ENCODE data around the gene TRDN.

TRDN gene, protein sequence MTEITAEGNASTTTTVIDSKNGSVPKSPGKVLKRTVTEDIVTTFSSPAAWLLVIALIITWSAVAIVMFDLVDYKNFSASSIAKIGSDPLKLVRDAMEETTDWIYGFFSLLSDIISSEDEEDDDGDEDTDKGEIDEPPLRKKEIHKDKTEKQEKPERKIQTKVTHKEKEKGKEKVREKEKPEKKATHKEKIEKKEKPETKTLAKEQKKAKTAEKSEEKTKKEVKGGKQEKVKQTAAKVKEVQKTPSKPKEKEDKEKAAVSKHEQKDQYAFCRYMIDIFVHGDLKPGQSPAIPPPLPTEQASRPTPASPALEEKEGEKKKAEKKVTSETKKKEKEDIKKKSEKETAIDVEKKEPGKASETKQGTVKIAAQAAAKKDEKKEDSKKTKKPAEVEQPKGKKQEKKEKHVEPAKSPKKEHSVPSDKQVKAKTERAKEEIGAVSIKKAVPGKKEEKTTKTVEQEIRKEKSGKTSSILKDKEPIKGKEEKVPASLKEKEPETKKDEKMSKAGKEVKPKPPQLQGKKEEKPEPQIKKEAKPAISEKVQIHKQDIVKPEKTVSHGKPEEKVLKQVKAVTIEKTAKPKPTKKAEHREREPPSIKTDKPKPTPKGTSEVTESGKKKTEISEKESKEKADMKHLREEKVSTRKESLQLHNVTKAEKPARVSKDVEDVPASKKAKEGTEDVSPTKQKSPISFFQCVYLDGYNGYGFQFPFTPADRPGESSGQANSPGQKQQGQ

DNA sequence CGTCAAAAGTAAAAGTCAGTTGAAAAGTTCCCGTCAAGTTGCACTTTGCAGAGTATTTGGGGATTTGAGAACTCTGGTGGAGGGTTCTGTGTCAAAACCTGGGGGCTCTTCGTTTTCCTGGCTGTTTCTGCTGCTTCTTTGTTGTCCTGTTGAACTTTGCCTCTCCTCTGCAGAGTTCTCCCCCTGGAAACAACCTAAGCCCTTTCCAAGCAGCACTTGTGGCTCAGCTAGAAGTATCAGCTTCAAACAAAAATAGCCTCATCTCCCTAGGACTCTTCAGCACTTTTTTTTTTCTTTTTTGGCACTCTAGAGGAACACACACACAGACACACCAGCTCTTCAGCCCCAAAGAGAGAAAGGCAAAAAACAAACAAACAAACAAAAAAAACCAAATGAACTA lies at the start of gene TRDN:
Gene TRDN, minus strand, starts transcription at position 169 of the 400 bp plus-strand sequence. CDS start 175 bp downstream, outside the sequence.
- no peak for DNase-seq

DNA sequence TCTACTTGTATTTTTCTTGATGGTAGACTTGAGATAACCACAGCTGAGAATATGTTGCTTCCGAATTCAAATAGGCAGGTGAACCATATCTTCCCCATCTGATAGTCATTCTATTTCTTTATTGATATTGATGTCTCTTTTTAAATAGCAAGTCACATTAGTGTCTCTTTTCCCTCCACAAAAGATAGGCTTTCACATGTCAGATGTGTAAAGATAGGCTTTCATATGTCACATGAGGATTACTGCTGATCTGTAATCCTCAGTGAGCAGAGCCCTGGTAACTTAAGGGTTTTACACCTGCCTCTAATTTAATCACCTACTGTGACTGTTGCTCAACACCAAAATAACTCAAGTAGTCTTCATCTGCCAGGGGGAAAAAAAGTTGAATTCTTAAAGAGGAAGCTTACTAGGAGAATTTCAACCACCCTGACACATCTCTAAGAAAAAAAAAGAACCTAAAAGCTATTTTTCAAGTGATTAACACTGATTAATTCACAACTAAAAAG lies 45.3 kb upstream of the TRDN start:
- DNase-seq = no peak

DNA sequence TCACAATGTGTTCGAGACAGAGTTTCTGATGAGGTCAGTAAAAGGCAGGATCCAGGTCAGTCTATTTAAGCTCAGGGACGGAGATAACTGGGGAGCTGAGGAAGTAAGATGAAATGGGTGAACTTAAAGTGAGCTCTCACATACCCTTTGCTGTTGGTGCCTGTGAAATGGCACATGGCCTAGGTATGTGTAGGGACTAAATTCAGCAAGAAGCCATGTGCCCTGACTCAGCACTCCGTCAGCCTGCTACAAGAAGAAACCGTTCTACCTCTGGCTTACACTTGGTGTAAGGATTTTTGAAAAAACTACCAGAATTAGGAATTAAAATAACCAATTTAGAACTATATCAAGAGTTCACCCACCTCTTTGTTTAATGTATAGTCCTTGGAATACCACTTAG lies 41.1 kb upstream of the TRDN start:
- DNase-seq = no peak

DNA sequence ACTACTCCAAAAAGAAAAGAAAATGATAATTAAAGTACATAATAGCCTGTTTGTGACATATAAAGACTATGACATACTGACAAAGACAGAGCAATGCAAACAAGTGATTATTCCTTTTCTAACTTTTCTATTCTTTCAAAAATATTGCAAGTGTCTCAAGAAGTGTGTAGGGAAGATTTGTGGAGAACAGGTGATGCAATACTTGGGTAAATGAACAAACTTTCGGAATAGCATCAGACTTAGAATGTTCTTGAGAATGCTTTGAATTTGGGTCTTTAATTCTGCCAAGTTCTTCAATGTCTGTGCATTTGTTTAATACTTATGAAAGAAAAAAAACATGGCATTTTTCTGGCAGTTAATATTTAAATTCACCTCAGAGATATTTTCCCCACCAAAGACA lies 40.0 kb upstream of the TRDN start:
- DNase-seq = no peak

DNA sequence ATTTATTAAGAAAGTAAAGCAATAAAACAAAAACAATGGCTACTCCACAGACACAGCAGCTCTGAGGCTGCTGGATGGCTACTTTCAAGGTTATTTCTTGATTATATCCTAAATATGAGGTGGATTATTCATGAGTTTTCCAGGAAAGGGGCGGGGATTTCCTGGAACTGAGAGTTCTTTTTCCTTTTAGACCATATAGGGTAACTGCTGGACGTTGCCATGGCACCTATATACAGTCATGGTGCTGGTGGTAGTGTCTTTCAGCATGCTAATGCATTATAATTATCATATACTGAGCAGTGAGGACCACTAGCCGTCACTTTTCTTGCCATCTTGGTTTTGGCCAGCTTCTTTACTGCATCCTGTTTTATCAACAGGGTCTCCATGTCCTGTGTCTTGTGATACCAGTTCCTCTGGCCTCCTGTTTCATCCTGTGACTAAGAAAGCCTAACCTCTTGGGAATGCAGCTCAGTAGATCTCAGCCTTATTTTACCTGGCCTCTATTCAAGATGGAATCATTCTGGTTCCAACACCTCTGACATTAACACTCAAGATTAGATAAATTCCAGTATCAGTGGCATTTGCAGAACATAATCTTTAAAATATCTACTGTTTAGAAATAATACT lies 32.3 kb upstream of the TRDN start:
- no peak for DNase-seq

DNA sequence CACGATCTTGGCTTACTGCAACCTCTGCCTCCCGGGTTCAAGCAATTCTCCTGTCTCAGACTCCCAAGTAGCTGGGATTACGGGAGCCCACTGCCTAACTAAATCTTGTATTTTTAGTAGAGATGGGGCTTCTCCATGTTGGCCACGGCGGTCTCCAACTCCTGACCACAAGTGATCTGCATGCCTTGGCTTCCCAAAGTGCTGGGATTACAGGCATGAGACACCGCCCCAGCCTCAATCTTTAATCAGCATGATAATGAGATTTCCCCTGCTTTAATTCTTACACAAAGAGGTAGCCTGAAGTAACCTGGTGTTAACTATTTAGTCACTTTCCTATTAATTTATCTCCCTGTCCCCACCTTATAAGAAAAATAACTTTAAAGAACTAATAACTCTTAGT lies 31.3 kb upstream of the TRDN start:
- DNase-seq = no peak

DNA sequence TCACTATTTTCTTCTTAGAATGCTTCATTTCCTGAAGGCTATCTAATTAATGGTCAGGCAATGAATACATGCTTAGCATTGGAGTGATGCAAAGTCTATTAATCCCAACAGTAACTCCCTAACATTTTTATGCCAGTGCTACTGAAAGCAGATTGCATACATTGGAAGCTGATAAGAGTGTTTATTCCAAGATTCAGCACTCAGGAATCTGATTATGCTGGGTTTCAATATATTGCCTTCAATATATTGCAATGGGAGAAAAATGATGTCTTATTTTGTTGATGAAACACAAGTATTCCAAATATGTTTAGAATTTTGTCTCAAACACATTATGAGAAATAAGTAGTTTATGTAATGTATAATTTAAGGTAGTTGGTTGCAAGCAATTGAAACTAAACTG lies 26.7 kb upstream of the TRDN start:
- DNase-seq = no peak

DNA sequence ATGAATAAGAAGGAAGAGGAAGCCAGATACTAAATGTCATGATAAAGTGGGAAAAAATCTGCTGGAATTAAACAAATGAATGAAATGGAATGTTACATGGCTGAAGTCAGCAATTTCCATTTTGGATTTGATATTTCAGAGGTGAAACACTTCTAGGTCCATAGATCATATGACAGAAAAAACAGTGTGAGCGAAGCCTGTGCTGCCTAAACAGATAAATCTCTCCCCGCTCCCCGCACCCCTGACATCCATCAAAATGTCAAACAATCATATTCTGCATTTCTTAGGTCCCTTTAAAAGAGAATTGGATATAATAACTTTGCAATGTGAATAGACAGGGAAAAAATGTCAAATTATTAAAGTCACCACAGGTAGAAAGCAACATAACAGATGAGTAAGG lies 26.0 kb upstream of the TRDN start:
- no peak for DNase-seq

DNA sequence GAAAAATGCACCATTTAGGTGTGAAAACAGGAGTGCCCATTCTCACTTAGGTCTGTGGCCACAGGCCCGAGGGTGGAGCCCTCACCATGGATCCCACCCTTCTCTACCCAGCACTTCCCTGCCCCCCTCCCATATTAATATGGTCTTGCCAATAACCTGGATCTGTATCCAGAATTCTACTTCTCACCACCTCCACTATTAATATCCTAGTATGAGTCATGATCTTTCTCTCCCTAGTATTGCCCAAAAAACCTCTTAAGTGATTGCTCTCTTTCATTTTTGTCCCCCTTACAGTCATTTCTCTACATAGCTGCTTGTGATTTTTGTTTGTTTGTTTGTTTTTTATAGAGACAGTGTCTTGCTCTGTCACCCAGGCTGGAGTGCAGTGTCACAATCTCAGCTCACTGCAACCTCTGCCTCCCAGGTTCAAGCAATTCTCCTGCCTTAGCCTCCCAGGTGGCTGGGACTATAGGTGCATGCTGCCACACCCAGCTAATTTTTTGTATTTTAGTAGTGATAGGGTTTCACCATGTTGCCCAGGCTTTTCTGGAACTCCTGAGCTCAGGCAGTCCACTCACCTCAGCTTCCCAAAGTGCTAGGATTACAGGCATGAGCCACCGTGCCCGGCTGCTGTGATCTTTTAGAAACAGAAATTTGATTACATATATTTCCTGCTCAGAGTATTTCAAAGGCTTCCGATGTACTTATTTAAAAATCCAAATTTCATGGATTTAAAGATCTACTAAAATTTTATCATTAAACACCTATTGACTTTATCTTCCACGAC lies 24.5 kb upstream of the TRDN start:
- DNase-seq = no peak

DNA sequence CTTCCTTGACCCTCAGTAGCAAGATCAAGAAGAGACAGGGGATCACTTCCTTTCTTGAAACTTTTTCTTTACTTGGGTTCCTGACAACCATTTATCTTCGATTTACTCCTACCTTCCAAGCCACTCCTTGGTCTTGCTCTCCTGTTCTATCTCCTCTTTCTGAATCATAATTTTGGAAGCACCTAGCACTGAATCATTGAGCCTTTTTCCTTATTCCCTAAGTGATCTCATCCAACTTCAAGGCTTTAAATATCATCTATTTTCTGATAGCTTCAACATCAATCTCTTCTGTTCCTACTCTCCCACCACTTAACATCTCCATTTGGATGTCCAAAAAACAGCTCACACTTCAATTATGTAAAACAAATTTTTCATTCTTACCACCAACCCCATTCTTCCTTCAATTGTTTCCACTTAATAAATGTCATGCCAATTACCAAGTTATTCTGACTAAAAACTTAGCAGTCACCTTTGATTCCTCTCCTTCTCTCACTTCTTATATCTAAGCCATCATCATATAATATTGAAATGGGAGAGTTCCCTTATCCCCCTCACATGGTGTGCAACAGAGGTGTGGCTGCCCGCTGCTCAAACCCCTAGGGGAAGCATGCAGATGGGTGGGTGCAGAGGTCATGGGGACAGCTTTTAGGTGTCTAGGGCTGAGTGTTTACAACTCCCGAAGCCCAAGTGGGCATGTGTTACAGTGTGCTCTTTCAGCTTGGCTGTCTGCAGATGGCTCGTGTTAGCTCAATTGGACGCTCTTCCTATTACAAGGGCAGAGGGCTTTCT lies 23.4 kb upstream of the TRDN start:
- DNase-seq = no peak

DNA sequence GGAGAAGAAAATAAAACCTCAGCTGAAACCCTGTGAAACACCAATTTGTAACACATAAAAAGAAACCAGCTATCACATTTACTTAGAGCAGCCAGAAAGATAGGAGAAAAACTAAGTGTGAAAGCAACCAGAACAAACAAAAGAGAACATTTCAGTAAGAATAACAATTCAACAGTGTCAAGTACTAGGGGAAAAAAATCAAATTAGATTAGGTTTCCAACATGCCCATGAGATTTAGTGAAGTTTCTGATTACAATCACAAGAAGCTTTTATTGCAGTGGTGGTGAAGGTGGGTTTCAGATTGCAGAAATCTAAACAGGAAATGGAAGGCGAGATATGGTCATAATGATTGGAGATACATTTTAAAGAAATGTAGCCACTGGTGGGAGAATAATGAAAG lies 22.1 kb upstream of the TRDN start:
- DNase-seq = no peak

DNA sequence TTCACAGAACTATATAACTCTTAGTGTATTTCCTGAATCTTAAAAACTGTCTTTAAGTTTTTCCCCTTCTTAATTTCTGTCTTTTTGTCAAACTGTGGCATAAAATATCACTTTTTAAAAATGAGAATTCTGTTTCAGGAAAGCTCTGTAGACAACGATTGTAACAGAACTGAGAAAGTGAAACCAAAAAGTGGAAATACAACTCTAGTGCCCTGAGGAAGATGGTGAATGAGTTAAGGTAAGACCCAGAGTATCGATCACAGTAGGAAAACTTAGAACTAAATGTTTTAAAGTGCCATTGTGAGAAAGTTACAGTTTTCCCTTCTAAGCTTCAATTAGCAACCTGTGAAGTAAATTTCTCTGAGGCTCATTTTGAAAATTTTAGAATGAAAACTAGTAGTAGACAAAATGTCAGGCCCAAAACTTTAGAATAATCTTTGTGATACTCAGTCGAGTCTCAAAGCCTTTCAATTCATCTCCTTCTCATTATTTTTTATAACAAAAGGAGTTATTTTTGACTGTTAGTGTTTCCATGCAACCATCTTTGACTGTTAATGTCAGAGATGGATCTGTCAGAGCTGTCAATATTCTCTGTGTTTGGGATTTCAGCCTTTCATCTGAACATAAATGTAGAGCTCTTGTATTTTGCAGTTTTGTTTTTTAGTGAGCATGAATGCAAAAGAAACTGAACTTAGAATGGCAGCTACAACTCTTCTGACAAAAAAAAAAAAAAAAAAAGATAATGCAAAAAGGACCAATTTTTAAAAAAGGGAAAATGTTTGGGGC lies 19.0 kb upstream of the TRDN start:
- peak; percentile 34 for DNase-seq

DNA sequence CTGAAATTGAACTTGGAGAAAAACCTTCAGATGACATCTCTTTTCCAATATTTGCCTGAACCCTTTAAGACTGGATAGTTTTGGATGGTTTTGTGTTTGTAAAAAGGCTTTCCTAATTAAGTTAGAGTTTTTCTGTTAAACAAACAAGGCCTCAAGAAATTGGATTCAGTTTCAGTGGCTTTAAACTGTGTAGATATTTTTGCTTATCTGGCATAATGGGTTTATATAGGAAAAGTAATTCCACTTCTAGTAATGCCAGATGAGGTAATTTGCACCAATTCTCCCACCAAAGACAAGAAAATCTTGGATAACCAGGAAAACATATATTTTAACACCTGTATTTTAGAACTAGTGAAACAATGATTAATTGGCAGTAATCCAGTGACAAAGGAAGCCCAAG lies 12.0 kb upstream of the TRDN start:
- DNase-seq = no peak

DNA sequence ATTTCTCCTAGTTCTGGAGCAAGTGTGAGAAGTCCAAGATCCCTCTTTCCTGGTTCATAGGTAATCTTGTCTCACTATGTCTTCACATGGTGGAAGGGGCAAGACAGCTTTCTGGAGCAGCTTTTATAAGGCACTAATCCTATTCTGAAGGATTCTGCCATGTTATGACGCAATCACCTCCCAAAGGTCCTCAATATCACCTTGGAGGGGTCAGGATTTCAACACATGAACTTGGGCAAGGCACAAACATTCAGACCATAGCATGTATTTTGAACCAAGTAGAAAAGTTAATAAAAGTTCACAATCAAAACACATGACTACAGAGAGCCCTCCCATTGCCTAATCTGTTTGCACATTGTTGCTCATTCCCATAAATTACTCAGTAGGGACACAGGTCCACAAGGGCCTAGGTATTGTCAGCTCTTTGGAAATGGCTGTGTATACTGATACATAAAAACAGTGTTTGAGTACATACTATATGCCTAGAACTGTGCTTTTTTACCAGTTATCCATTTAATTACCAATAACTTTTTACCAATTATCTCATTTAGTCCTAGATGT lies 11.3 kb upstream of the TRDN start:
- no peak for DNase-seq

DNA sequence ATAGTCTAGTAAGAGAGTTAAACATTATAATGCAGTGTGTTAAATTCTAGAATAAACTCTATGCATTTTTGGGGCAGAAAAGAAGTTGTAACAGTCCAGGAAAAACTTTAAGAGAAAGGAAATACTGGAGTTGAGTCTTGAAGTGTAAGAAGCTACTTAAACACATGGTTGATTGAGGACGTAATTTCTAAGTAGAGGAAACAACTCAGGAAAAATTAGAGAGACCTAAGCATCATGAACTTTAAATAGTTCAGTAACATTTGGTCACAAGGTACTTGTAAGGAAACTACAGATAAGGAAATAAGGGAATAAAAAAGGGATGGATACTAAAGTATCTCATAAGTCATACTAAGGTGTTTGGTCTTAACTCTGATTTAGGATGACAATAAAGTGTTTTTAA lies 4.7 kb upstream of the TRDN start:
- DNase-seq = no peak

DNA sequence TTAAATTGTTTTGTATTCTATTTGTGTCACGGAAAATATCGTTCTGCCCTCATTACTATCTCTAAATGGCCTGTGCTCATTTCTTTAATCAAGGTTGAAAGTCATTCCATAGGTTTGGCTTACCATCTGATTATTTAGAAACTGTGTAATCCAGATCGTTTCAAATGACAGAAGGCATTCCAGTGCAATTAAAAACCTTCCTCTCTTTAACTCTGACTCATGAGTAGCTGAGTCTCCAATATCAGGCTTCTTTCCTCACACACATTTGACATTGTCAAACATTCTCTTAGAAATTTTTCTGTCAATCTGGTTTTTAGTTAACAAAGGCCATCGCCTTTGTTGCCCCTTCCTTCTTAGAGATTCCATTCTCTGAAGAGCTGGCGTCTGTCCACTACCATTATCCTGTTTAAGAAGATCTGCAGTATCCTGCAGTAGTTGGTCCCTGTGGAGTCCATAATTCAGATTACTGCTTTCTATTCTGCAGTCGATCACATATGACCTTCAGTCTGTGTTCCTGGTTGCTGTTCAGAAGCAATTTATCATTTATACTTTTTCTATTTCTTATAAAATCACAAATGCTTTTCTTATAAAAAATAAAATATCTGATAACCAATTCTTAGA lies 3.9 kb upstream of the TRDN start:
- DNase-seq = no peak

DNA sequence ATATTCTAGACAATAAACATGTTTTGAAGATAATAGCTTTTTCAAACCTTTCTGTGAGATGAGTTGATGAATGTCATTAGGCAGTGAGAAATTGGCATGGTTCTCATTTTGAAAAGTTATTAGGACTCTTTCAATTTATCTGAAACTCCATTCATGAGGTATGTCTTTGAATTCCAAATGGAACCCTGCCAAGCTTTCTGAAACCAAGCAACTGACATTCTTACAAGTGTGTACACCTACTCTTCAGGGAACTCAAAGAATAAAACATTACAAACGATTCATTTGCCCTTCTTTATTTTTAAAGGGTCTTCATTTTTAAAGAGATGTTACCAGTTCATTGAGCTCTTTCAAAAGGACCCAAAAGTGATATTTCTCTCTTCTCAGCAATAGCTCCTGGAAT lies 2.1 kb upstream of the TRDN start:
- DNase-seq = no peak

DNA sequence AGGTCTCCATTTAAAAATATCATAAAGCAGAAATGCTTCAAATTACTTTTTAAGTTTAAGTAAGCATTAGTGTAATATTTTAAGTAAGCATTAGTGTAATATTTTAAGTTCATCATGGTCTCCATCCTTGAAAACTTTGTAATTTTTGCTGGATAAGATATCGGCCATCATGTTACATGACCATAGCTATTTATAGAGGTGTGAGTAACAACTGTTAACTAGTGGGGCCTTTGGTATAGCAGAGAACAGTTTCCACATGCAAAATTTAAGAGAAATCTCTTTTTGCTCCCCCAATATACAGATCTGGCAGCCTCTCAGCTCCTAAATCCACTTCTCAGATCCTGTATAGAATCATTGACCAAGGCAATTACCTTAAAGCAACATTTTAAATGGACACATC lies 468 bp downstream of the TRDN start:
- DNase-seq = no peak

DNA sequence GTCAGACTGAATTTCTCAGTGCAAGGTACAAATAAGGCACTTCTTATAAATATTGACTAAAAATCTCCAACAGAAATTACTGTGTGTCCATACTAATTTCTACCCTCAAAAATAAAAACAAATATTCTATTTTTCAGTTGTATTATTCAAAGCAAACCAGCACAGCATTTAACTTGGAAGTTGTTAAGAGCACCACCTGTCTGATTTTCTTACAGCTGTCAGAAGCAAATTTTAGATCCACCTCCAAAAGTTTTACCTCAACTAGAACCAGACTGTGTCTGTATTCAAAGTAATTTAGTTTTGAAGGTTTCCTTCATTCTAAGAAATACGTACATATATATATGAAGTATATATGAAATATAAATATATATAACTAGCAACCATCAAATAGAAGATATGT lies 1.2 kb downstream of the TRDN start:
- DNase-seq = no peak

DNA sequence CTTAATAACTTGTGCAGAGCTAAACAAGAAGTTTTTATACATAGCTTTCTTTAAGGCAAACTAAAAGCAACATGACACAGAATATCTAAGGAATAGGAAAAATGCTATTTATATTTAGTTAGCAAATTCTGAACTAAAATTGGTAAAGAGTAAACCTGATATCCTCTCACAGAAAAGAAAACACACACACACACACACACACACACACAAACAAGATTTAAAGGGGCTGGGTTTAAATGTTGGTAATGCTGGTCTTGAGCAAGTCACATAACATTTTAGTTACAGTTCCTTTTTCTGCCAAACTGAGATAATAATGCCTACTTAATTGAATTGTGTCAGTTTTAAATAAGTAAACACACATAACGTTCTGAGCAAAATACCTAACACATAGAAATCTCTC lies 1.6 kb downstream of the TRDN start:
- DNase-seq = peak; percentile 4

DNA sequence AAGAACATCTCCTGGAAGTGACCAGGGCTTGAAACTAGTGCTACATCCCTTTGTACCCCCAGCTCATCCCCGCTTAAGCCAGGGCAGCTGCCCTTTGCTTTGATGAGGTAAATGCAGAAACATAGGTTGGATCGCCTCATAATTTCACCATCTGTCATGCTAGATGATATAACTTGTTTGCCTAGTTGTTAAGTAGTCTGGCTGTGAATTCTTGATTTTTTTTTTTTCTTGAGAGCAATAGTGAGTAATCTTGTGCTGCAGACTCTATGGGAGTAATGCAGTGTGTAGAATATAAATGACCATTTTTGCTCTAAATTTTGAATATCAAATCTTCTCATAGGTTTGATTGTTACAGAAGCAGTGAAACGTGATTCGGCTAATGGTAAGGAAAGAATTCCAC lies 4.1 kb downstream of the TRDN start:
- no peak for DNase-seq

All from hematopoietic multipotent progenitor cell treated with erythropoietin and hydrocortisone succinate and interleukin-3 and kit ligand, for 4 days (in vitro differentiated cells).